ENCODE results near the gene SEMA4A. TPM values are rescaled to one million over a fixed set of nuclear protein-coding genes. Genes with fewer than 3 reads are reported as not detected.

Gene SEMA4A
- total and polyA plus RNA-seq, 2 donors (not counting 1 experiment from before 2014, with no cell fraction given) = 0.27 to 0.99 TPM

DNA sequence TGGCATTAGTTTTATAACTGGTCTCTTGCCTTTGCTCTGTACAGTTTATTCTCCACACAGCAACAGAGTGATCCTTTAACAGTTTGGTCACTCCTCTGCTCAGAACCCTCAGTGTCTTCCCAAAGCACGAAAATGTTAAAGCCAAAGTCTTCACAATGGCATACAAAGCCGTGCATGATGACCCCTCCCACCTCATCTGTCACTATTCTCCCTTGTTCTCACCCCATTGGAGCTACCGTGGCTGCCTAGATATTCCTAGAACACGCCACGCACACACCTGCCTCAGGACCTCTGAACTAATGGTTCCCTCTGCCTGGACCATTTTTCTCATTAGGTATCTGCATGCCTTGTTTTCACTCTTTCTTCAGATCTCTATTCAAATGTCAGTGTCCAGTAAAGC, 8.6 kb upstream of the SEMA4A start:
- no peak for TF ChIP-seq EZH2 (IDR thresholded peaks at IDR 0.05; ENCODE audit: low read length, missing control alignments)
- TF ChIP-seq, protein P1, sequence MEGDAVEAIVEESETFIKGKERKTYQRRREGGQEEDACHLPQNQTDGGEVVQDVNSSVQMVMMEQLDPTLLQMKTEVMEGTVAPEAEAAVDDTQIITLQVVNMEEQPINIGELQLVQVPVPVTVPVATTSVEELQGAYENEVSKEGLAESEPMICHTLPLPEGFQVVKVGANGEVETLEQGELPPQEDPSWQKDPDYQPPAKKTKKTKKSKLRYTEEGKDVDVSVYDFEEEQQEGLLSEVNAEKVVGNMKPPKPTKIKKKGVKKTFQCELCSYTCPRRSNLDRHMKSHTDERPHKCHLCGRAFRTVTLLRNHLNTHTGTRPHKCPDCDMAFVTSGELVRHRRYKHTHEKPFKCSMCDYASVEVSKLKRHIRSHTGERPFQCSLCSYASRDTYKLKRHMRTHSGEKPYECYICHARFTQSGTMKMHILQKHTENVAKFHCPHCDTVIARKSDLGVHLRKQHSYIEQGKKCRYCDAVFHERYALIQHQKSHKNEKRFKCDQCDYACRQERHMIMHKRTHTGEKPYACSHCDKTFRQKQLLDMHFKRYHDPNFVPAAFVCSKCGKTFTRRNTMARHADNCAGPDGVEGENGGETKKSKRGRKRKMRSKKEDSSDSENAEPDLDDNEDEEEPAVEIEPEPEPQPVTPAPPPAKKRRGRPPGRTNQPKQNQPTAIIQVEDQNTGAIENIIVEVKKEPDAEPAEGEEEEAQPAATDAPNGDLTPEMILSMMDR (conservative IDR thresholded peaks at IDR 0.05 in 1 of 2, IDR thresholded peaks at IDR 0.05 in 1 of 2; ENCODE audit: low read depth in 1 of 2, low read length in 2 of 2) = no peak
- peaks cover 12% of the 10 kb centered on the region for H3K36me3 ChIP-seq (ENCODE audit: control insufficient read depth, insufficient read depth, low read length)
- H3K9ac ChIP-seq (ENCODE audit: insufficient read depth, low read length) = no peak overlapping the region
- no peaks in the 10 kb centered on the region for H4K20me1 ChIP-seq (ENCODE audit: control insufficient read depth, extremely low read depth, insufficient read depth, low read length)
- H3K79me2 ChIP-seq (ENCODE audit: control insufficient read depth, insufficient read depth, low read length) = no peaks in the 10 kb centered on the region
- no peak for DNase-seq (ENCODE audit: low read depth in 2 of 2)
- H3K4me1 ChIP-seq (ENCODE audit: control insufficient read depth, extremely low read depth, insufficient read depth, low read length) = peaks cover 14% of the 10 kb centered on the region
- no peak overlapping the region for H3K4me3 ChIP-seq (replicated peaks in 1 of 4; ENCODE audit: control extremely low read depth in 1 of 4, insufficient read depth in 1 of 4, low read depth in 3 of 4, low read length in 4 of 4)
- H2AFZ ChIP-seq (ENCODE audit: low read length) = no peak overlapping the region
- no peak overlapping the region for H3K4me2 ChIP-seq (ENCODE audit: extremely low read depth, insufficient read depth, low read length)
- peaks cover 3% of the 10 kb centered on the region for H3K27me3 ChIP-seq (ENCODE audit: control insufficient read depth, insufficient read depth, low read length)
- no peaks in the 10 kb centered on the region for H3K9me3 ChIP-seq (ENCODE audit: control insufficient read depth, insufficient read depth, low read depth, low read length)
- no peak overlapping the region for H3K27ac ChIP-seq (ENCODE audit: insufficient read depth, low read length)

DNA sequence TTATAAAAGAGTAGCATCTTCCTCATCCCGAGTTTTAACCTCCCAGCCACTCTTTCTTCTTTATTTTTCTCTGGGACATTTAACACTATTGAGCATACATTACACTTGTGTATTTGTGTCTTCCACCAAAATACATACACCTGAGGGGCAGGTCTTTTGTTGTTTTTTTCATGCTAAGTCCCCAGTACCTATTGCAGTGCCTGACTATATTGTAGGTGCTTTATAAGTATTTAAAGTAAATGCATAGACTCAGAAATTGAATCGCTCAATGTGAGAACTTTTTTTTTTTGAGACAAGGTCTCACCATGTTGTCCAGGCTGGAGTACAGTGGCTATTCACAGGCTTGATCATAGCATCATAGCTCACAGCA, 7.8 kb upstream of the SEMA4A start:
- TF ChIP-seq, protein P1 (conservative IDR thresholded peaks at IDR 0.05 in 1 of 2, IDR thresholded peaks at IDR 0.05 in 1 of 2; ENCODE audit: low read depth in 1 of 2, low read length in 2 of 2) = no peak
- TF ChIP-seq EZH2 (IDR thresholded peaks at IDR 0.05; ENCODE audit: low read length, missing control alignments) = no peak
- Histone ChIP-seq H3K4me3 (replicated peaks in 1 of 4; ENCODE audit: control extremely low read depth in 1 of 4, insufficient read depth in 1 of 4, low read depth in 3 of 4, low read length in 4 of 4) (no peak overlapping the region), H3K27me3 (ENCODE audit: control insufficient read depth, insufficient read depth, low read length) (peaks cover 7% of the 10 kb centered on the region), H3K4me2 (ENCODE audit: extremely low read depth, insufficient read depth, low read length) (no peak overlapping the region), H3K27ac (ENCODE audit: insufficient read depth, low read length) (no peak overlapping the region), H3K4me1 (ENCODE audit: control insufficient read depth, extremely low read depth, insufficient read depth, low read length) (peaks cover 14% of the 10 kb centered on the region), H3K79me2 (ENCODE audit: control insufficient read depth, insufficient read depth, low read length) (no peaks in the 10 kb centered on the region), H3K9me3 (ENCODE audit: control insufficient read depth, insufficient read depth, low read depth, low read length) (no peaks in the 10 kb centered on the region), H4K20me1 (ENCODE audit: control insufficient read depth, extremely low read depth, insufficient read depth, low read length) (no peaks in the 10 kb centered on the region), H3K9ac (ENCODE audit: insufficient read depth, low read length) (no peak overlapping the region), H2AFZ (ENCODE audit: low read length) (no peak overlapping the region), H3K36me3 (ENCODE audit: control insufficient read depth, insufficient read depth, low read length) (peaks cover 3% of the 10 kb centered on the region)
- no peak for DNase-seq (ENCODE audit: low read depth in 2 of 2)

DNA sequence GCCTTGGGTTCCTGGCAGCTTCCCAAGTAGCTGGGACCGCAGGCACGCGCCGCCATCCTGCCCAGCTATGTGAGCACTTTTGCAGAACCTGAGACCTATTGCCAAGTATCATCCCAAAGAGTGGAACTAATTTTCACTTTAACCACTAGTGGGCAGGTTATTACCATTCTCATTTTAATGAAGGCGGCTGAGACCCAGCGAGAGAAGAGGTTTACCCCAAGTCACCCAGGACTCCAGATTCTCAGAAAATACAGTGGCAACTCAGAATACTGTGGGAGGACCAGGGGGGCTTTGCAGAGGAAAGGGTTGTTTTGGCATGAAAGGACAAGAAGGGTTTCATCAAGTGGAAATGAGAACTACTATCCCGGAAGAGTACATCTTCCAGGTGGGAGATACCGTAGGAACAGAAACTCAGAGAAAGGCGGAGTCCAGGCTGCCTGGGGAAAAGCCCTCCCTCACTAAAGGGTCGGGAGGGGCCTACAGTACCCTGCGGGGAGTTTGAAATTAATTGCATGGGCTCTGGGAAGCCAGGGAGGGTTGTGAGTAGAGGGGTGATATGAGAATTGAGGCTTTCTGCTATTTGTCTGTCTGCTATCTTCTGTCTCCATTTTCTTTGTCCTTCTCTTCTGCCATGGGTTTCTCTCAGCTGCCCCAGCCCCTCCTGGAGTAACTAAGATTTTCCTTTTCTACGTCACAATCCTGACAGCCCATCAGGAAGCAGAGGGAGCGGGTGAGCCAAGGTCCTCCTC, 7.2 kb upstream of the SEMA4A start:
- H4K20me1 ChIP-seq (ENCODE audit: control insufficient read depth, extremely low read depth, insufficient read depth, low read length) = no peaks in the 10 kb centered on the region
- peak; percentile 92 to 94 for DNase-seq (ENCODE audit: low read depth in 2 of 2)
- H3K9me3 ChIP-seq (ENCODE audit: control insufficient read depth, insufficient read depth, low read depth, low read length) = no peaks in the 10 kb centered on the region
- TF ChIP-seq, protein P1 (conservative IDR thresholded peaks at IDR 0.05 in 1 of 2, IDR thresholded peaks at IDR 0.05 in 1 of 2; ENCODE audit: low read depth in 1 of 2, low read length in 2 of 2) = peak; percentile 61
- TF ChIP-seq EZH2 (IDR thresholded peaks at IDR 0.05; ENCODE audit: low read length, missing control alignments) = no peak
- peaks cover 13% of the 10 kb centered on the region for H3K4me1 ChIP-seq (ENCODE audit: control insufficient read depth, extremely low read depth, insufficient read depth, low read length)
- peaks cover 3% of the 10 kb centered on the region for H3K36me3 ChIP-seq (ENCODE audit: control insufficient read depth, insufficient read depth, low read length)
- no peak overlapping the region for H3K9ac ChIP-seq (ENCODE audit: insufficient read depth, low read length)
- peak overlapping the region; percentile 27 for H3K4me2 ChIP-seq (ENCODE audit: extremely low read depth, insufficient read depth, low read length)
- no peak overlapping the region for H2AFZ ChIP-seq (ENCODE audit: low read length)
- no peak overlapping the region for H3K27ac ChIP-seq (ENCODE audit: insufficient read depth, low read length)
- no peaks in the 10 kb centered on the region for H3K79me2 ChIP-seq (ENCODE audit: control insufficient read depth, insufficient read depth, low read length)
- H3K27me3 ChIP-seq (ENCODE audit: control insufficient read depth, insufficient read depth, low read length) = peaks cover 7% of the 10 kb centered on the region
- peak overlapping the region in 1 of 4 experiments; percentile 1 for H3K4me3 ChIP-seq (replicated peaks in 1 of 4; ENCODE audit: control extremely low read depth in 1 of 4, insufficient read depth in 1 of 4, low read depth in 3 of 4, low read length in 4 of 4)
